ENCODE results near the gene SMIM24. TPM values are rescaled to one million over a fixed set of nuclear protein-coding genes. Genes with fewer than 3 reads are reported as not detected.
"Not testable (repeated sequence)": the region's sequence is repeated elsewhere in the genome, so short reads cannot be mapped to it uniquely, and the experiment has no call there.

Gene SMIM24
- 100 to 1,000 TPM in 1 of 4 donors, 10 to 100 TPM in 3; 18.7 to 100 (median 85.5) TPM for total RNA-seq

DNA sequence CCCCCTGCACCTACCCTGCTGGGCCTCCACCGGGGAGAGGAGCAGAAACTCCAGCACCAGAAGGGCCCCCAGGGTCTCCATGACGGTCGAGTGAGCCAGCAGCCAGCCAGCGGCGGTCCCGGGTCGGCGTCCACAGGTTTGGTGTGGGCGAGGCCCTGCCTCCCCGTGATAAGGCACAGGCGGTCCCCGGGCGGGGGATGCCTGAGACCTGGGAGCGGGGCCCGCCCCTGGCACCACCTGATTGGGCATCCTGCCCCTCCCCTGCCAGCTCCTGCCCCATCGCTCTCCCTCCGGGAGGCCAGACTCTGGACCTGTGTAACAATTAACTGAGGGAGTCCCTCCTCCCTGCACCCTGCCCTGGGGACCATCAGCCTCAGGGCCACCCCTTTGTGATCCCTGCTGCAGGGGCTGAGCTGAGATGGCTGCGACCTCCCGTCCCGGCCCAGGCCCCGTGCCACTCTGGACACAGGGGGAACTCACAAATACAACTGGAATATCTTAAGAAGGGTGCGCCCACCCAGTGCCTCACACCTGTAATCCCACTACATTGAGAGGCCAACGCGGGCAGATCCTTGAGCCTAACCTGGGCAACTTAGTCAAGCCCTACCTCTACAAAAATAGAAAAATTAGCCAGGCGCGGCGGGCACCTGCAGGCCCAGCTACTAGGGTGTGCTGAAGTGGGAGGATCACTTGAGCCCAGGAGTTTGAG lies at the start of gene SMIM24:
SMIM24 (minus strand) TSS at position 143 of the 709 bp plus-strand sequence; CDS start at position 81, 62 bp downstream.
- DNase-seq = peak; percentile 73
- WGBS, 2 donors (ENCODE audit: low coverage in 1 of 2) = 30 to 47% methylated on average over 6 to 22 of the region's 27 CpGs
- Histone ChIP-seq H3K4me3 (peak within 1 kb of the TSS in 3 of 4 donors; percentile 4 to 21 (median 19)), H3K27ac (peak within 1 kb of the TSS in 3 of 4 donors; percentile 9 to 57 (median 39)), H3K36me3 (no peaks in the 10 kb centered on the region), H3K27me3 (peaks cover 20% of the 10 kb centered on the region), H3K9me3 (no peaks in the 10 kb centered on the region), H3K4me1 (peaks cover 0 to 24% (median 15%) of the 10 kb centered on the region in 4 donors)
- intact Hi-C loops (cut with DNase I; ENCODE audit: low total_unique reads) (no loop called here), in situ Hi-C loops (cut with MboI; ENCODE audit: low pct_ligation_motif_present in 1 of 4, low pct_unique_long_range_greater_than_20kb in 1 of 4, low sequenced_read_pairs in 3 of 4) (loop anchor here in 1 of 4 donors (10.0 kb wide), 1 partner anchor 176 kb away; no protein-coding TSS in a partner anchor)
- TF ChIP-seq POLR2AphosphoS5 (IDR thresholded peaks at IDR 0.05) = peak in 2 of 3 donors; percentile 10 to 50
- TF ChIP-seq POLR2A (IDR thresholded peaks at IDR 0.05) = peak; percentile 65
- TF ChIP-seq, protein P1, sequence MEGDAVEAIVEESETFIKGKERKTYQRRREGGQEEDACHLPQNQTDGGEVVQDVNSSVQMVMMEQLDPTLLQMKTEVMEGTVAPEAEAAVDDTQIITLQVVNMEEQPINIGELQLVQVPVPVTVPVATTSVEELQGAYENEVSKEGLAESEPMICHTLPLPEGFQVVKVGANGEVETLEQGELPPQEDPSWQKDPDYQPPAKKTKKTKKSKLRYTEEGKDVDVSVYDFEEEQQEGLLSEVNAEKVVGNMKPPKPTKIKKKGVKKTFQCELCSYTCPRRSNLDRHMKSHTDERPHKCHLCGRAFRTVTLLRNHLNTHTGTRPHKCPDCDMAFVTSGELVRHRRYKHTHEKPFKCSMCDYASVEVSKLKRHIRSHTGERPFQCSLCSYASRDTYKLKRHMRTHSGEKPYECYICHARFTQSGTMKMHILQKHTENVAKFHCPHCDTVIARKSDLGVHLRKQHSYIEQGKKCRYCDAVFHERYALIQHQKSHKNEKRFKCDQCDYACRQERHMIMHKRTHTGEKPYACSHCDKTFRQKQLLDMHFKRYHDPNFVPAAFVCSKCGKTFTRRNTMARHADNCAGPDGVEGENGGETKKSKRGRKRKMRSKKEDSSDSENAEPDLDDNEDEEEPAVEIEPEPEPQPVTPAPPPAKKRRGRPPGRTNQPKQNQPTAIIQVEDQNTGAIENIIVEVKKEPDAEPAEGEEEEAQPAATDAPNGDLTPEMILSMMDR (IDR thresholded peaks at IDR 0.05) = no peak
- TF ChIP-seq EP300 (IDR thresholded peaks at IDR 0.05; ENCODE audit: low read depth) = no peak

DNA sequence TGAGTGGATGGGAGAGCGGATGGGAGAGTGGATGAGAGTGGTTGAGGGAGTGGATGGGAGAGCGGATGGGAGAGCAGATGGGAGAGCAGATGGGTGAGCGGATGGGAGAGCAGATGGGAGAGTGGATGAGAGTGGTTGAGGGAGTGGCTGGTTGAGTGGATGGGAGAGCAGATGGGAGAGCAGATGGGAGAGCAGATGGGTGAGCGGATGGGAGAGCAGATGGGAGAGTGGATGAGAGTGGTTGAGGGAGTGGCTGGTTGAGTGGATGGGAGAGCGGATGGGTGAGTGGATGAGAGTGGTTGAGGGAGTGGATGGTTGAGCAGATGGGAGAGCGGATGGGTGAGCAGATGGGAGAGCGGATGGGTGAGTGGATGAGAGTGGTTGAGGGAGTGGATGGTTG lies 49.0 kb upstream of the SMIM24 start:
- H3K4me3 ChIP-seq; H3K27me3 ChIP-seq; intact Hi-C loops (cut with DNase I; ENCODE audit: low total_unique reads); H3K4me1 ChIP-seq; H3K9me3 ChIP-seq; DNase-seq; in situ Hi-C loops (cut with MboI; ENCODE audit: low pct_ligation_motif_present in 1 of 4, low pct_unique_long_range_greater_than_20kb in 1 of 4, low sequenced_read_pairs in 3 of 4); H3K27ac ChIP-seq: not testable (repeated sequence)
- H3K36me3 ChIP-seq = peaks cover 0 to 47% (median 23%) of the 10 kb centered on the region in 4 donors
- WGBS, 2 donors (ENCODE audit: low coverage in 1 of 2) = 90 to 91% methylated on average over 7 of the region's 7 CpGs

DNA sequence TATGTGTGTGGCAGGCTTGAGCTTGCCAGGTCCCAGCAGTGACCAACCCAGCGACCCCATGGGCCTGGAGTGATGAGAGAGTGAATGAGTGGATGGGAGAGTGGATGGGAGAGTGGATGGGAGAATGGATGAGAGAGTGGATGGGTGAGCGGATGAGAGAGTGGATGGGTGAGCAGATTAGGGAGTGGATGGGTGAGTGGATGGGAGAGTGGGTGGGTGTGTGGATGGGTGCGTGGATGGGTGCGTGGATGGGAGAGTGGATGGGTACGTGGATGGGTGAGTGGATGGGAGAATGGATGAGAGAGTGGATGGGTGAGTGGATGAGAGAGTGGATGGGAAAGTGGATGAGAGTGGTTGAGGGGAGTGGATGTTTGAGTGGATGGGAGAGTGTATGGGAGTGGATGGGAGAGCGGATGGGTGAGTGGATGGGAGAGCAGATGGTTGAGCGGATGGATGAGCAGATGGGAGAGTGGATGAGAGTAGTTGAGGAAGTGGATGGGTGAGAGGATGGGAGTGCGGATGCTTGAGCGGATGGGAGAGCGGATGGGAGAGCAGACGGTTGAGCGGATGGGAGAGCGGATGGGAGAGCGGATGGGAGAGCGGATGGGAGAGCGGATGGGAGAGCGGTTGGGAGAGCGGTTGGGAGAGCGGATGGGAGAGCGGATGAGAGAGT lies 48.4 kb upstream of the SMIM24 start:
- TF ChIP-seq POLR2AphosphoS5 (IDR thresholded peaks at IDR 0.05) (no peak), EP300 (IDR thresholded peaks at IDR 0.05; ENCODE audit: low read depth) (no peak), POLR2A (IDR thresholded peaks at IDR 0.05) (no peak)
- TF ChIP-seq, protein P1 (IDR thresholded peaks at IDR 0.05) = no peak
- Histone ChIP-seq H3K9me3 (no peaks in the 10 kb centered on the region), H3K36me3 (peaks cover 0 to 52% (median 22%) of the 10 kb centered on the region in 4 donors), H3K27me3 (no peaks in the 10 kb centered on the region), H3K27ac (no peak overlapping the region), H3K4me3 (no peak overlapping the region), H3K4me1 (no peaks in the 10 kb centered on the region)
- 91 to 96% methylated on average over 9 to 20 of the region's 20 CpGs for WGBS, 2 donors (ENCODE audit: low coverage in 1 of 2)
- in situ Hi-C loops (cut with MboI; ENCODE audit: low pct_ligation_motif_present in 1 of 4, low pct_unique_long_range_greater_than_20kb in 1 of 4, low sequenced_read_pairs in 3 of 4) (no loop called here), intact Hi-C loops (cut with DNase I; ENCODE audit: low total_unique reads) (no loop called here)
- DNase-seq = no peak

DNA sequence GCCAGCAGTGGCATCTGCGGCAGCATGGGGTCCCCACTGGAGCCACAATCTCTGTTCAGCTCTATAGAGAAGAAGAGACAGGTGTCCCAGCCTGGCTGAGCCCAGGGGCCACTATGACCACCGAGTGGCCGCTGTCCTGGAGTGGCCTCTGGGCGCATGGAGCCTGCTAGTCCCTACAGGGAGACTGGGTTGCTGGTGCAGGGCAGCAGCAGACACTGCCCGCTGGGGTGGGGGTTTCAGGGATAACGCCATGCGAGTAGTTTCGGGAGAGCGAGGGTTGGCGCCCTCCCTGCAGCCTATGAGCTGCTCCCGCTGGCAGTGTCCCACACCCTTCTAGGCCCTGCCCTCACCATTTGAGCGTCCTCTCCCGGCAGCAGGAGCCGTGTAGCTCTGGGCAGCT lies 47.8 kb upstream of the SMIM24 start:
- no peak for TF ChIP-seq EP300 (IDR thresholded peaks at IDR 0.05; ENCODE audit: low read depth)
- TF ChIP-seq POLR2A (IDR thresholded peaks at IDR 0.05) = no peak
- TF ChIP-seq, protein P1 (IDR thresholded peaks at IDR 0.05) = no peak
- no peak for TF ChIP-seq POLR2AphosphoS5 (IDR thresholded peaks at IDR 0.05)
- 98% methylated on average over 13 of the region's 14 CpGs; no CpG with 5 or more reads in 1 of the 2 donors for WGBS, 2 donors (ENCODE audit: low coverage in 1 of 2)
- in situ Hi-C loops (cut with MboI; ENCODE audit: low pct_ligation_motif_present in 1 of 4, low pct_unique_long_range_greater_than_20kb in 1 of 4, low sequenced_read_pairs in 3 of 4) = no loop called here
- Histone ChIP-seq H3K4me3 (no peak overlapping the region), H3K36me3 (peaks cover 0 to 52% (median 19%) of the 10 kb centered on the region in 4 donors), H3K9me3 (no peaks in the 10 kb centered on the region), H3K27me3 (no peaks in the 10 kb centered on the region), H3K27ac (no peak overlapping the region), H3K4me1 (no peaks in the 10 kb centered on the region)
- no peak for DNase-seq
- intact Hi-C loops (cut with DNase I; ENCODE audit: low total_unique reads) = no loop called here

Data from transverse colon (tissue), 4 donors.